Lower leg skin (tissue), 4 donors: Measurements from ENCODE around the gene PSMC2. TPM values are rescaled to one million over a fixed set of nuclear protein-coding genes. Genes with fewer than 3 reads are reported as not detected.
A peak's percentile ranks its signal among the peaks of the same experiment; 100 is the strongest.

Source experiments
- DNase-seq, 2 donors: peaks; one replicate each; pipeline ENCODE4 v3.0.0-alpha.2; 2019; ENCODE audit warnings: low spot score in 2 of 2
- H3K4me3 ChIP-seq: fragments of 200-600 bp; sonication (generic); 2 replicates; pipeline ENCODE4 v1.5.1; 2017; ENCODE audit warnings: mild to moderate bottlenecking, low read depth; ENCODE audit not compliant: poor library complexity, severe bottlenecking
- CTCF ChIP-seq, 3 donors: fragments of 450-650 bp; IDR thresholded peaks; one replicate each; pipeline ENCODE4 v1.5.1; 2016; ENCODE audit warnings: antibody characterized with exemption in 3 of 3, mild to moderate bottlenecking in 3 of 3, moderate library complexity in 2 of 3
- POLR2A ChIP-seq, 2 donors: fragments of 450-650 bp; IDR thresholded peaks; one replicate each; pipeline ENCODE4 v1.6.1; 2016 to 2017; ENCODE audit warnings: antibody characterized with exemption in 2 of 2, mild to moderate bottlenecking in 1 of 2, moderate library complexity in 1 of 2
- WGBS, 2 donors: methylation state at CpG; one replicate each; pipeline ENCODE4 v1.1.5; 2018; 5-methylcytosine and 5-hydroxymethylcytosine counted together
- intact Hi-C: fragments of 100-400 bp; cut with DNase I; formaldehyde crosslinking; loops from one replicate; pipeline ENCODE4 v1.15.0; 2023; ENCODE audit warnings: low total_unique reads
- total RNA-seq, 4 donors: library from RNA; depleted of rRNA; stranded (reverse); fragments of >200 nt; gene quantifications; one replicate each; pipeline ENCODE4 v1.1.0, GENCODE V29; 2016

The PSMC2 gene
- total RNA-seq, 4 donors from 2014 or later = 75.3 to 124 (median 107) TPM

DNA sequence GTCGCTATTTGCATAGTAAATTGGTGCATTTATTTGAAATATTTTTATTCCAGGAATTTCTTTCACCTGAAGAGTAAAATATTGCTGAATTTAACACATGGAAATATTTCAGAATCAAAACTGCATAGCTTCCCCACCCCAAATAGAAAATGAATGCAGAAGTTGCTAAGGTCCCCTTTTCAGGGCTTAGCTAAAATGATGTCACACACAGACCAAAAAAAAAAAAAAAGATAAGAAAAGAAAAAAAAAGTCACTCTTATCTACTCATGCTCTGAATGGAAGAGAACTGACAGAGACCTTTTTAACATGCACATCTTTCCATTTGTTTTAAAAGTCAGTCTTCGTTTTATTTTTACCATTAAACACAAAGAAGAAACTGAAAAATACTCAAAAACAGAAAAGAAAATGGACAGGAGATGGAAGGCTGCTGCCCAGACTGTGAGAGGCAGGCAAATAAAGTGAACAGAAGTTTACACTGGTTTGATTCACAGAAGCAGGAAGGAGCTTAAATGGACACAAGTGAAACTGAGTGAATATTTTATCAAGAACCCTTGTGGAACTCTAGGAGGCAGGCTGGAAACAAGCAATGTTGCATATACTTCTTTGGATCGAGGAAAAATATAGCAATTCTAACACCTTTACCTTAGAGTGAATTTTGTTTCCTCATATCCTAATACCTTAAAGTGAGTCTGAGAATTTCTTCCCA lies 32.0 kb downstream of the PSMC2 start:
- TF ChIP-seq CTCF (IDR thresholded peaks at IDR 0.05) = no peak
- TF ChIP-seq POLR2A (IDR thresholded peaks at IDR 0.05) = no peak
- intact Hi-C loops = no loop called here
- DNase-seq = no peak
- WGBS, 2 donors = 70 to 74% methylated on average over 3 of the region's 3 CpGs
- no peak overlapping the region for H3K4me3 ChIP-seq

DNA sequence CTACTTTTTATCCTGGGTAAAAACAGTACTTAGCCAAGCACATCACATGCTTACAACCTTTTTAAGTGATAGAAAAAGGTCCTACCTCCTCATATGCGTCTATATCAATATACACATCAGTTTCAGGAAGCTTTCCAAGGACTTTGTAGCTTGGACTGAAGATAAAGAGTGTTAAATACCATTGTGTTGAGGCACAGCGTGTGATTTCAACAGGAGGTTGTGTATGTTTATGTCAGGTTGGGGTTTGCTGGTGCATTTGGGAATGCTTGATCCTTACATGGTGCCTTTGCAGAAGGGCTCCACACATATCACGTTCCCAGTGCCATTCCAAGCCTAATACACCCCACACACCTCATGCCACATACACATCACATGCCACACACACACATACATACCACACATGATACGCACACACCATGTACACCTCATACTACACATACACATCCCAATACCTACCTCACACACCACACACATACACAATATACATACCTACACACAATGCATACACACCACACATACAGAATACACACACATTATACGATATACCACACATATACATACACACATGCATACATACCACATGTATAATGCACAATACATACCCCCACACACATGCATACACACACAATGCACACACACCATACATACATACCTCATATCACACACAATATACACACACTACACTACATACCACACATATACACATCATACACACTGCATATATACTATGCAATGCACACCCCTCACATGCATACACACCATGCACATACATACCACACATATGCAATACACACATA lies 33.1 kb downstream of the PSMC2 start:
- H3K4me3 ChIP-seq = no peak overlapping the region
- no peak for TF ChIP-seq POLR2A (IDR thresholded peaks at IDR 0.05)
- 76 to 89% methylated on average over 5 of the region's 5 CpGs for WGBS, 2 donors
- DNase-seq = no peak
- intact Hi-C loops = no loop called here

DNA sequence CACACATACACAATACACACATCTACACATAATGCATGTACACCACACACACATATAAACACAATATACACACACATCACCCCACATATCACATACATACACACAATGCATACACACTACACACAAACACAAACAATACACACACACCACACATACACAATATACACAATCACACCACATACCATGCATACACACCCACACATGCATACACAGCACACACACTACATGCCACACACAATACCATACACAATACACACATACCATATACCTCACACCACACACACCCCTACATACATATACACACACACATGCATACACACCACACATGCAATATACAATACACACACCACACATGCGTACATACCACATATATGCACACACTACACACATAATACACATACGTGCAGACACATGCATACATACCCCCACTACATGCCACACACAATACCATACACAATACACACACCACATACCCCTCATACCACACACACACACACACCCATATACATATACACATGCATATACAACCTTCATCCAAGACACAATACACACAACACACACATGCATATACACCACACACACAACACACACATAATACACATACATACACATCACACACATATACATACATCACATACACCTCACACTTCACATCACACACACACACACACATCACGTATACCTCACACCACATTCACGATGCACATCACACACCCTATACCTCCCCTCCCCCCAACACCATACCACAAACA lies 34.0 kb downstream of the PSMC2 start:
- intact Hi-C loops = no loop called here
- TF ChIP-seq POLR2A (IDR thresholded peaks at IDR 0.05) (no peak), CTCF (IDR thresholded peaks at IDR 0.05) (peak in 1 of 3 donors; percentile 3)
- WGBS, 2 donors = 90 to 95% methylated on average over 4 of the region's 4 CpGs
- no peak overlapping the region for H3K4me3 ChIP-seq
- DNase-seq = no peak

GRCh38 chr7:103382032-103382402 lies 34.6 kb downstream of the PSMC2 start:
- no peak for TF ChIP-seq POLR2A (IDR thresholded peaks at IDR 0.05)
- TF ChIP-seq CTCF (IDR thresholded peaks at IDR 0.05) = no peak
- no peak overlapping the region for H3K4me3 ChIP-seq
- no peak for DNase-seq
- 86% methylated on average over 5 of the region's 5 CpGs for WGBS, 2 donors
- intact Hi-C loops = no loop called here

- no peak overlapping the region for H3K4me3 ChIP-seq
- no peak for DNase-seq
- no peak for TF ChIP-seq CTCF (IDR thresholded peaks at IDR 0.05)
- no peak for TF ChIP-seq POLR2A (IDR thresholded peaks at IDR 0.05)
- intact Hi-C loops = no loop called here
- 68 to 90% methylated on average over 1 of the region's 1 CpG for WGBS, 2 donors
Observed at GRCh38 chr7:103387242-103387641, 39.8 kb downstream of the PSMC2 start.
